PC-9 (cell line): ENCODE measurements around the gene PTPRG. TPM values are rescaled to one million over a fixed set of nuclear protein-coding genes. Genes with fewer than 3 reads are reported as not detected.

ENCODE experiments used
- BruUV-seq: library from RNA; stranded (reverse); fragments of 400-500 nt; replicated peaks from 2 replicates; lab custom pipeline; 2021; lab: Mats Ljungman, UMichigan
- CTCF ChIA-PET: fragments of 300-600 bp; sonication (Branson Sonifier 250); formaldehyde crosslinking; loops from one replicate; lab custom pipeline; 2022; ENCODE audit warnings: antibody characterized with exemption; lab: Charles Lee
- POLR2A ChIA-PET: fragments of 300-600 bp; sonication (Branson Sonifier 250); formaldehyde crosslinking; loops from one replicate; lab custom pipeline; 2022; ENCODE audit warnings: antibody characterized with exemption; ENCODE audit not compliant: unreplicated experiment; lab: Charles Lee
- DNase-seq, 2 experiments: peaks; one replicate each; pipeline versions ENCODE4 v3.0.0 to v3.0.0-alpha.2; 2015 to 2022; ENCODE audit warnings: mixed read lengths in 1 of 2
- H2AFZ ChIP-seq: fragments of 200-600 bp; sonication (generic); 2 replicates; pipeline ENCODE4 v1.8.1; 2017; ENCODE audit warnings: antibody characterized with exemption
- H3F3A ChIP-seq: fragments of 200-600 bp; sonication (generic); 2 replicates; pipeline ENCODE4 v1.8.1; 2017; ENCODE audit warnings: antibody characterized with exemption, mild to moderate bottlenecking, low read depth; ENCODE audit not compliant: insufficient read depth
- H3K27ac ChIP-seq: fragments of 200-600 bp; sonication (generic); 2 replicates; pipeline ENCODE4 v1.6.1; 2016; ENCODE audit warnings: mixed run types
- H3K27me3 ChIP-seq: fragments of 200-600 bp; sonication (generic); 2 replicates; pipeline ENCODE4 v1.6.1; 2016; ENCODE audit warnings: low read depth, mixed run types; ENCODE audit not compliant: insufficient read depth
- H3K36me3 ChIP-seq: fragments of 200-600 bp; sonication (generic); 2 replicates; pipeline ENCODE4 v1.6.1; 2016; ENCODE audit warnings: low read depth, mixed run types
- H3K4me1 ChIP-seq: fragments of 200-600 bp; sonication (generic); replicated peaks from 2 replicates; pipeline ENCODE4 v1.6.1; 2016; ENCODE audit warnings: mixed run types; ENCODE audit not compliant: insufficient read depth
- H3K4me2 ChIP-seq: fragments of 200-600 bp; sonication (generic); 2 replicates; pipeline ENCODE4 v1.6.1; 2017; ENCODE audit warnings: mixed run types
- H3K4me3 ChIP-seq: fragments of 200-600 bp; sonication (generic); 2 replicates; pipeline ENCODE4 v1.6.1; 2016; ENCODE audit warnings: mixed run types
- H3K79me2 ChIP-seq: fragments of 200-600 bp; sonication (generic); 2 replicates; pipeline ENCODE4 v1.6.1; 2017; ENCODE audit warnings: low read depth, mixed run types
- H3K9me2 ChIP-seq: fragments of 200-600 bp; sonication (generic); 2 replicates; pipeline ENCODE4 v1.8.1; 2017; ENCODE audit warnings: mild to moderate bottlenecking; ENCODE audit not compliant: insufficient read depth
- H3K9me3 ChIP-seq: fragments of 200-600 bp; sonication (generic); 2 replicates; pipeline ENCODE4 v1.8.1; 2016; ENCODE audit warnings: low read depth; ENCODE audit not compliant: insufficient read depth
- H4K20me1 ChIP-seq: fragments of 200-600 bp; sonication (generic); 2 replicates; pipeline ENCODE4 v1.8.1; 2017; ENCODE audit not compliant: insufficient read depth
- EZH2 ChIP-seq: fragments of 200-600 bp; sonication (generic); IDR thresholded peaks from 2 replicates; pipeline ENCODE4 v1.8.0; 2017; ENCODE audit warnings: antibody characterized with exemption, low read depth
- intact Hi-C: fragments of 100-400 bp; cut with micrococcal nuclease; formaldehyde crosslinking; loops from one replicate; pipeline ENCODE4 v1.10.0; 2022; ENCODE audit not compliant: unreplicated experiment
- total RNA-seq: library from RNA; stranded (reverse); gene quantifications from 2 replicates; pipeline ENCODE4 v1.2.3, GENCODE V29; 2021
- TF ChIP-seq, protein P1 (sequence below): fragments of 200-600 bp; sonication (generic); conservative IDR thresholded peaks from 2 replicates; pipeline ENCODE4 v1.6.1; 2017; ENCODE audit warnings: mixed run types, antibody characterized with exemption, mild to moderate bottlenecking, moderate library complexity

Gene PTPRG
- total RNA-seq, 1 experiment from 2014 or later = 32.9 TPM

- Histone ChIP-seq H3F3A (no peaks in the 10 kb centered on the region), H3K79me2 (no peaks in the 10 kb centered on the region), H3K4me3 (no peak overlapping the region), H3K9me2 (no peaks in the 10 kb centered on the region), H3K27ac (no peak overlapping the region), H3K36me3 (no peaks in the 10 kb centered on the region), H3K4me1 (no peaks in the 10 kb centered on the region), H2AFZ (no peak overlapping the region), H3K4me2 (no peak overlapping the region), H4K20me1 (no peaks in the 10 kb centered on the region), H3K9me3 (no peaks in the 10 kb centered on the region), H3K27me3 (no peaks in the 10 kb centered on the region)
- TF ChIP-seq, protein P1, sequence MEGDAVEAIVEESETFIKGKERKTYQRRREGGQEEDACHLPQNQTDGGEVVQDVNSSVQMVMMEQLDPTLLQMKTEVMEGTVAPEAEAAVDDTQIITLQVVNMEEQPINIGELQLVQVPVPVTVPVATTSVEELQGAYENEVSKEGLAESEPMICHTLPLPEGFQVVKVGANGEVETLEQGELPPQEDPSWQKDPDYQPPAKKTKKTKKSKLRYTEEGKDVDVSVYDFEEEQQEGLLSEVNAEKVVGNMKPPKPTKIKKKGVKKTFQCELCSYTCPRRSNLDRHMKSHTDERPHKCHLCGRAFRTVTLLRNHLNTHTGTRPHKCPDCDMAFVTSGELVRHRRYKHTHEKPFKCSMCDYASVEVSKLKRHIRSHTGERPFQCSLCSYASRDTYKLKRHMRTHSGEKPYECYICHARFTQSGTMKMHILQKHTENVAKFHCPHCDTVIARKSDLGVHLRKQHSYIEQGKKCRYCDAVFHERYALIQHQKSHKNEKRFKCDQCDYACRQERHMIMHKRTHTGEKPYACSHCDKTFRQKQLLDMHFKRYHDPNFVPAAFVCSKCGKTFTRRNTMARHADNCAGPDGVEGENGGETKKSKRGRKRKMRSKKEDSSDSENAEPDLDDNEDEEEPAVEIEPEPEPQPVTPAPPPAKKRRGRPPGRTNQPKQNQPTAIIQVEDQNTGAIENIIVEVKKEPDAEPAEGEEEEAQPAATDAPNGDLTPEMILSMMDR = no peak
- no peak for TF ChIP-seq EZH2
- intact Hi-C loops = no loop called here
- ChIA-PET POLR2A (no interaction called here), CTCF (interaction anchor here (0.7 kb wide), 1 partner anchor 923 kb away, joined by 13 read pairs; no protein-coding TSS in a partner anchor)
- BruUV-seq = no TSS peak
- no peak for DNase-seq
These were observed 377.6 kb downstream of the PTPRG start for GRCh38 chr3:61938878-61939549.

GRCh38 chr3:61940236-61940635, 378.9 kb downstream of the PTPRG start:
- BruUV-seq = no TSS peak
- intact Hi-C loops = no loop called here
- CTCF ChIA-PET = no interaction called here

GRCh38 chr3:61943975-61944374, 382.6 kb downstream of the PTPRG start:
- ChIA-PET POLR2A (no interaction called here), CTCF (no interaction called here)
- Histone ChIP-seq H4K20me1 (no peaks in the 10 kb centered on the region), H3K4me3 (no peak overlapping the region), H2AFZ (no peak overlapping the region), H3K36me3 (no peaks in the 10 kb centered on the region), H3K9me3 (no peaks in the 10 kb centered on the region), H3K9me2 (no peaks in the 10 kb centered on the region), H3K4me2 (no peak overlapping the region), H3K27ac (no peak overlapping the region), H3F3A (no peaks in the 10 kb centered on the region), H3K79me2 (no peaks in the 10 kb centered on the region), H3K27me3 (no peaks in the 10 kb centered on the region), H3K4me1 (no peaks in the 10 kb centered on the region)
- intact Hi-C loops = no loop called here
- TF ChIP-seq, protein P1 = no peak
- TF ChIP-seq EZH2 = no peak
- no peak for DNase-seq
- BruUV-seq = no TSS peak

More at GRCh38 chr3:61940236-61940635, 378.9 kb downstream of the PTPRG start:
- no peak overlapping the region for H3K27ac ChIP-seq
- no peaks in the 10 kb centered on the region for H3K9me3 ChIP-seq
- TF ChIP-seq, protein P1 = no peak
- no peaks in the 10 kb centered on the region for H3K27me3 ChIP-seq
- DNase-seq = no peak
- no peaks in the 10 kb centered on the region for H3K9me2 ChIP-seq
- H3K4me1 ChIP-seq = no peaks in the 10 kb centered on the region
- POLR2A ChIA-PET = no interaction called here
- no peaks in the 10 kb centered on the region for H3F3A ChIP-seq
- H3K4me2 ChIP-seq = no peak overlapping the region
- no peak overlapping the region for H3K4me3 ChIP-seq
- H3K36me3 ChIP-seq = no peaks in the 10 kb centered on the region
- no peaks in the 10 kb centered on the region for H4K20me1 ChIP-seq
- H3K79me2 ChIP-seq = no peaks in the 10 kb centered on the region
- no peak overlapping the region for H2AFZ ChIP-seq
